C4-2B (cell line): ENCODE data around the gene PITPNM3.
A peak's percentile ranks its signal among the peaks of the same experiment; 100 is the strongest.

Source experiments
- H3K27ac ChIP-seq: fragments of 450-650 bp; 2 replicates; pipeline ENCODE4 v1.5.1; 2017
- CTCF ChIP-seq: fragments of 450-650 bp; conservative IDR thresholded peaks from 2 replicates; pipeline ENCODE4 v1.5.1; 2017; ENCODE audit warnings: mild to moderate bottlenecking
- ZFX ChIP-seq: fragments of 450-650 bp; IDR thresholded peaks from 2 replicates; pipeline ENCODE4 v1.6.1; 2017

PITPNM3 gene

GRCh38 chr17:6452471-6453266 is 103.7 kb downstream of the PITPNM3 start:
- H3K27ac ChIP-seq = no peak overlapping the region
- TF ChIP-seq CTCF (no peak), ZFX (no peak)

GRCh38 chr17:6450926-6451832 is 105.2 kb downstream of the PITPNM3 start:
- no peak overlapping the region for H3K27ac ChIP-seq
- TF ChIP-seq ZFX = no peak
- no peak for TF ChIP-seq CTCF

- H3K27ac ChIP-seq = no peak overlapping the region
- TF ChIP-seq CTCF (no peak), ZFX (no peak)
Measured at GRCh38 chr17:6449307-6449706, 107.0 kb downstream of the PITPNM3 start.

GRCh38 chr17:6448473-6448872 is 107.9 kb downstream of the PITPNM3 start:
- TF ChIP-seq CTCF (no peak), ZFX (no peak)
- no peak overlapping the region for H3K27ac ChIP-seq

- TF ChIP-seq CTCF (no peak), ZFX (no peak)
- no peak overlapping the region for H3K27ac ChIP-seq
Measured at GRCh38 chr17:6446516-6447100, 109.7 kb downstream of the PITPNM3 start.

GRCh38 chr17:6444571-6445335 is 111.6 kb downstream of the PITPNM3 start:
- peak overlapping the region; percentile 86 for H3K27ac ChIP-seq
- TF ChIP-seq ZFX (no peak), CTCF (no peak)
